ENCODE measurements around the gene FCRLB.

Gene FCRLB

DNA sequence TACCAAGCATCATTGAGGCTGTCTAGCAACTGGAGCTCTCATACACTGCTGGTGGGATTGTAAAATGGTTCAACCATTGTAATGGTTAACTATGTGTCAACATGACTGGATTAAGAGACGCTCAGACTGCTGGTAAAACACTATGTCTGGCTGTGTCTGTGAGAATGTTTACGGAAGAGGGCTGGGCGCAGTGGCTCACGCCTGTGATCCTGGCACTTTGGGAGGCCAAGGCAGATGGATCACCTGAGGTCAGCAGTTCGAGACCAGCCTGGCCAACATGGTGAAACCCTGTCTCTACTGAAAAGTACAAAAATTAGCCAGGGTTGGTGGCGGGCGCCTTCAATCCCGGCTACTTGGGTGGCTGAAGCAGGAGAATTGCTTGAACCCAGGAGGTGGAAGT is 19.1 kb upstream of the FCRLB start:
- DNase-seq: no peak
- no peak overlapping the region for H2AFZ ChIP-seq (ENCODE audit: low read depth, low read length)
- H3K79me2 ChIP-seq (ENCODE audit: insufficient read depth, low read length): no peaks in the 10 kb centered on the region
- ATAC-seq (ENCODE audit: insufficient read depth, low read depth): no peak
- H4K20me1 ChIP-seq (ENCODE audit: insufficient read depth, low read length): no peaks in the 10 kb centered on the region
- no peak overlapping the region for H3K9ac ChIP-seq (ENCODE audit: low read depth, low read length)
- H3K36me3 ChIP-seq (ENCODE audit: insufficient read depth, low read length): no peaks in the 10 kb centered on the region
- H3K4me3 ChIP-seq (ENCODE audit: low read depth in 1 of 2, low read length in 2 of 2): no peak overlapping the region
- H3K27ac ChIP-seq (ENCODE audit: low read length): no peak overlapping the region
- no peak overlapping the region for H3K4me2 ChIP-seq (ENCODE audit: insufficient read depth, low read length)
- no peaks in the 10 kb centered on the region for H3K4me1 ChIP-seq (ENCODE audit: insufficient read depth, low read length)
- peaks cover 2% of the 10 kb centered on the region for H3K27me3 ChIP-seq (ENCODE audit: insufficient read depth, low read length, poor library complexity)
- H3K9me3 ChIP-seq (ENCODE audit: insufficient read depth, low read length, severe bottlenecking): no peaks in the 10 kb centered on the region
- TF ChIP-seq EZH2 (IDR thresholded peaks at IDR 0.05; ENCODE audit: borderline replicate concordance, low read depth, low read length, severe bottlenecking): no peak
- TF ChIP-seq, protein P1, sequence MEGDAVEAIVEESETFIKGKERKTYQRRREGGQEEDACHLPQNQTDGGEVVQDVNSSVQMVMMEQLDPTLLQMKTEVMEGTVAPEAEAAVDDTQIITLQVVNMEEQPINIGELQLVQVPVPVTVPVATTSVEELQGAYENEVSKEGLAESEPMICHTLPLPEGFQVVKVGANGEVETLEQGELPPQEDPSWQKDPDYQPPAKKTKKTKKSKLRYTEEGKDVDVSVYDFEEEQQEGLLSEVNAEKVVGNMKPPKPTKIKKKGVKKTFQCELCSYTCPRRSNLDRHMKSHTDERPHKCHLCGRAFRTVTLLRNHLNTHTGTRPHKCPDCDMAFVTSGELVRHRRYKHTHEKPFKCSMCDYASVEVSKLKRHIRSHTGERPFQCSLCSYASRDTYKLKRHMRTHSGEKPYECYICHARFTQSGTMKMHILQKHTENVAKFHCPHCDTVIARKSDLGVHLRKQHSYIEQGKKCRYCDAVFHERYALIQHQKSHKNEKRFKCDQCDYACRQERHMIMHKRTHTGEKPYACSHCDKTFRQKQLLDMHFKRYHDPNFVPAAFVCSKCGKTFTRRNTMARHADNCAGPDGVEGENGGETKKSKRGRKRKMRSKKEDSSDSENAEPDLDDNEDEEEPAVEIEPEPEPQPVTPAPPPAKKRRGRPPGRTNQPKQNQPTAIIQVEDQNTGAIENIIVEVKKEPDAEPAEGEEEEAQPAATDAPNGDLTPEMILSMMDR (IDR thresholded peaks at IDR 0.05; ENCODE audit: borderline replicate concordance, extremely low read depth, low read length, poor library complexity, severe bottlenecking): no peak

DNA sequence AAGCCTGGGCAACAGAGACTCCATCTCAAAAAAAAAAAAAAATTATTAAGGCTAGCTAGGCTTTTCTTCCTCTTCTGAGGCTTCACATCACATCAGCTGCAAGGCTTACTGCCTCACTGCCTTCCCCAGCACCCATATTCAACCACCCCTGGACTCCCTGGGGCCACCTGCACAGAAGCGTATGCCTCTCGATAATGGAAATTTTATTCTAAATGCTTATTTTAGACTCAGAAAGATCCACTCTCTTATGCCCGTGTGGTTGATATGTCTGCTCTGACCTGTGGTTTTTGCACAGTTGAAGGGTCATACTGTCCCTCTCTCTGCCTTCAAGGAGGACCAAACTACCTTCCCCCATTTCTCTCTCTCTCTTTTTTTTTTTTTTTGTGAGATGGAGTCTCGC is 15.8 kb upstream of the FCRLB start:
- no peak for TF ChIP-seq EZH2 (IDR thresholded peaks at IDR 0.05; ENCODE audit: borderline replicate concordance, low read depth, low read length, severe bottlenecking)
- TF ChIP-seq, protein P1 (IDR thresholded peaks at IDR 0.05; ENCODE audit: borderline replicate concordance, extremely low read depth, low read length, poor library complexity, severe bottlenecking): no peak
- Histone ChIP-seq H3K27ac (ENCODE audit: low read length) (no peak overlapping the region), H3K4me2 (ENCODE audit: insufficient read depth, low read length) (no peak overlapping the region), H2AFZ (ENCODE audit: low read depth, low read length) (no peak overlapping the region), H3K9me3 (ENCODE audit: insufficient read depth, low read length, severe bottlenecking) (no peaks in the 10 kb centered on the region), H3K79me2 (ENCODE audit: insufficient read depth, low read length) (no peaks in the 10 kb centered on the region), H3K27me3 (ENCODE audit: insufficient read depth, low read length, poor library complexity) (peaks cover 15% of the 10 kb centered on the region), H3K4me1 (ENCODE audit: insufficient read depth, low read length) (no peaks in the 10 kb centered on the region), H3K9ac (ENCODE audit: low read depth, low read length) (no peak overlapping the region), H4K20me1 (ENCODE audit: insufficient read depth, low read length) (no peaks in the 10 kb centered on the region), H3K36me3 (ENCODE audit: insufficient read depth, low read length) (no peaks in the 10 kb centered on the region), H3K4me3 (ENCODE audit: low read depth in 1 of 2, low read length in 2 of 2) (no peak overlapping the region)
- ATAC-seq (ENCODE audit: insufficient read depth, low read depth) (no peak), DNase-seq (no peak)

DNA sequence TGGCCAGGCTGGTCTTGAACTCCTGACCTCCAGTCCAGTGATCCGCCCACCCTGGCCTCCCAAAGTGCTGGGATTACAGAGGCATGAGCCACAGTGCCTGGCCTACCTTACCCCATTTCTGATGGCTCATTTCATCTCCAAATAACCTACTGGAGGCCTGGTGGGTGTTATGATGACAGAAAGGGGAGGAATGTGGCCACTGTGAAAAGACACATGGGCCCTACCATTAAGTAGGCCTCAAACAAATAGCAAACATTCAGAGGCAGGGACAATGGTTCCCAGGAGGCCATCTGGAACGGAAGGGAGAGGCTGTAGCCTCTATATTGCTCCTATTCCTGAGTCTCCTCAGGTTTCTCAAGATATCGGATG is 15.2 kb upstream of the FCRLB start:
- Histone ChIP-seq H3K4me2 (ENCODE audit: insufficient read depth, low read length) (no peak overlapping the region), H3K9ac (ENCODE audit: low read depth, low read length) (no peak overlapping the region), H4K20me1 (ENCODE audit: insufficient read depth, low read length) (no peaks in the 10 kb centered on the region), H3K79me2 (ENCODE audit: insufficient read depth, low read length) (no peaks in the 10 kb centered on the region), H3K9me3 (ENCODE audit: insufficient read depth, low read length, severe bottlenecking) (no peaks in the 10 kb centered on the region), H3K4me3 (ENCODE audit: low read depth in 1 of 2, low read length in 2 of 2) (no peak overlapping the region), H3K27ac (ENCODE audit: low read length) (no peak overlapping the region), H2AFZ (ENCODE audit: low read depth, low read length) (no peak overlapping the region), H3K4me1 (ENCODE audit: insufficient read depth, low read length) (no peaks in the 10 kb centered on the region), H3K27me3 (ENCODE audit: insufficient read depth, low read length, poor library complexity) (peaks cover 15% of the 10 kb centered on the region), H3K36me3 (ENCODE audit: insufficient read depth, low read length) (no peaks in the 10 kb centered on the region)
- no peak for DNase-seq
- no peak for ATAC-seq (ENCODE audit: insufficient read depth, low read depth)
- TF ChIP-seq, protein P1 (IDR thresholded peaks at IDR 0.05; ENCODE audit: borderline replicate concordance, extremely low read depth, low read length, poor library complexity, severe bottlenecking): no peak
- no peak for TF ChIP-seq EZH2 (IDR thresholded peaks at IDR 0.05; ENCODE audit: borderline replicate concordance, low read depth, low read length, severe bottlenecking)
